Mucosa of descending colon (tissue), 3 donors: ENCODE results near the gene NSG2. TPM values are rescaled to one million over a fixed set of nuclear protein-coding genes. Genes with fewer than 3 reads are reported as not detected.

ENCODE experiments used
- ATAC-seq: fragments of 200-7000 bp; cut with Tn5 transposase; one replicate; pipeline ENCODE4 v1.9.1; 2020; ENCODE audit warnings: mild to moderate bottlenecking, moderate library complexity
- DNase-seq, 3 donors: peaks; one replicate each; pipeline ENCODE4 v3.0.0-alpha.2; 2020
- H3K36me3 ChIP-seq: fragments of 200-600 bp; one replicate; pipeline ENCODE4 v1.8.0; 2021; ENCODE audit warnings: low read depth, mild to moderate bottlenecking
- H3K4me1 ChIP-seq: fragments of 200-600 bp; one replicate; pipeline ENCODE4 v1.8.0; 2021; ENCODE audit warnings: low read depth, mild to moderate bottlenecking
- H3K4me3 ChIP-seq: fragments of 200-600 bp; one replicate; pipeline ENCODE4 v1.8.0; 2021; ENCODE audit warnings: mild to moderate bottlenecking
- H3K9me3 ChIP-seq: fragments of 200-600 bp; one replicate; pipeline ENCODE4 v1.8.0; 2021; ENCODE audit warnings: mild to moderate bottlenecking
- CTCF ChIP-seq: fragments of 200-600 bp; IDR thresholded peaks from one replicate; pipeline ENCODE4 v1.8.0; 2022; ENCODE audit warnings: antibody characterized with exemption, mild to moderate bottlenecking
- intact Hi-C, 2 donors: fragments of 100-400 bp; cut with DNase I in 1 of 2; cut with micrococcal nuclease in 1 of 2; formaldehyde crosslinking; loops; one replicate each; pipeline versions ENCODE4 v1.11.0 to v1.11.1; 2022; cut with DNase I, micrococcal nuclease
- total RNA-seq, 3 donors: library from RNA; stranded (reverse); fragmentation: NEBNext Ultra II Directional in 2 of 3; extraction: Animal tissue kit (Norgen Biotek cat#: 25700) in 2 of 3; gene quantifications; one replicate each; pipeline versions ENCODE4 v1.2.1 to v1.2.4, GENCODE V29; 2021 to 2023
- donor health status: DM: no; HTN: no; CAD: no; lungs with moderate emphysema.
- donor health status: DM: no; HTN: no; CAD: no.
- donor health status: DM: no; HTN: yes; CAD: no.

The NSG2 gene
- total RNA-seq, 3 donors from 2014 or later, result 1.2 to 8.7 (median 1.3) TPM

GRCh38 chr5:174151599-174152181, 106.2 kb downstream of the NSG2 start:
- Histone ChIP-seq H3K4me3 (no peak overlapping the region), H3K36me3 (no peaks in the 10 kb centered on the region), H3K9me3 (peaks cover 3% of the 10 kb centered on the region), H3K4me1 (no peaks in the 10 kb centered on the region)
- intact Hi-C loops, result no loop called here
- no peak for ATAC-seq
- no peak for DNase-seq
- no peak for TF ChIP-seq CTCF

GRCh38 chr5:174154559-174154958, 109.1 kb downstream of the NSG2 start:
- Histone ChIP-seq H3K9me3 (peaks cover 3% of the 10 kb centered on the region), H3K36me3 (no peaks in the 10 kb centered on the region), H3K4me1 (no peaks in the 10 kb centered on the region), H3K4me3 (no peak overlapping the region)
- intact Hi-C loops, result no loop called here
- no peak for DNase-seq
- no peak for TF ChIP-seq CTCF
- ATAC-seq, result no peak

GRCh38 chr5:174155281-174155680, 109.8 kb downstream of the NSG2 start:
- H3K36me3 ChIP-seq, result no peaks in the 10 kb centered on the region
- ATAC-seq, result no peak
- DNase-seq, result no peak
- intact Hi-C loops, result no loop called here
- no peak overlapping the region for H3K4me3 ChIP-seq
- H3K4me1 ChIP-seq, result no peaks in the 10 kb centered on the region
- peaks cover 3% of the 10 kb centered on the region for H3K9me3 ChIP-seq
- no peak for TF ChIP-seq CTCF

- intact Hi-C loops, result no loop called here
These were observed 110.2 kb downstream of the NSG2 start for GRCh38 chr5:174155706-174156105.

GRCh38 chr5:174157048-174157447, 111.5 kb downstream of the NSG2 start:
- intact Hi-C loops, result no loop called here
- no peaks in the 10 kb centered on the region for H3K36me3 ChIP-seq
- no peak overlapping the region for H3K4me3 ChIP-seq
- ATAC-seq, result no peak
- no peaks in the 10 kb centered on the region for H3K4me1 ChIP-seq
- DNase-seq, result no peak
- no peak for TF ChIP-seq CTCF
- peaks cover 3% of the 10 kb centered on the region for H3K9me3 ChIP-seq

More at GRCh38 chr5:174155706-174156105, 110.2 kb downstream of the NSG2 start:
- H3K9me3 ChIP-seq, result peaks cover 3% of the 10 kb centered on the region
- no peaks in the 10 kb centered on the region for H3K36me3 ChIP-seq
- no peak overlapping the region for H3K4me3 ChIP-seq
- ATAC-seq (no peak), DNase-seq (no peak)
- no peaks in the 10 kb centered on the region for H3K4me1 ChIP-seq
- no peak for TF ChIP-seq CTCF

Other genes with a start within 250 kb of the NSG2 start
- 10 to 100 TPM; 31.8 to 51.3 (median 32.1) TPM for gene CPEB4, start 157.4 kb upstream of the NSG2 start, total RNA-seq
- not detected for gene C5orf47, start 56.5 kb upstream of the NSG2 start, total RNA-seq